Kidney (tissue), 14 donors: Measurements from ENCODE around the gene EMILIN3. TPM values are rescaled to one million over a fixed set of nuclear protein-coding genes. Genes with fewer than 3 reads are reported as not detected.

Experiments
- DNase-seq, 5 donors: peaks; one replicate each; pipeline ENCODE4 v3.0.0-alpha.2; 2013 to 2020
- FAIRE-seq: peaks from 2 replicates; lab custom pipeline; 2012; peaks lifted over from hg19 to GRCh38; lab: Jason Lieb, UNC
- H3K27ac ChIP-seq, 2 donors: one replicate each; pipeline ENCODE4 v1.7.0; 2013; ENCODE audit warnings: low read depth in 2 of 2, low read length in 2 of 2, inconsistent platforms in 1 of 2
- H3K27me3 ChIP-seq: one replicate; pipeline ENCODE4 v1.7.1; 2013; ENCODE audit warnings: low read length, inconsistent platforms; ENCODE audit not compliant: control insufficient read depth, insufficient read depth
- H3K36me3 ChIP-seq, 3 donors: one replicate each; pipeline versions ENCODE4 v1.7.0 to v1.7.1; 2013; ENCODE audit warnings: low read length in 3 of 3, control low read depth in 1 of 3, inconsistent platforms in 1 of 3; ENCODE audit not compliant: insufficient read depth in 3 of 3, control insufficient read depth in 2 of 3
- H3K4me1 ChIP-seq, 3 donors: one replicate each; pipeline versions ENCODE4 v1.7.0 to v1.7.1; 2013; ENCODE audit warnings: low read length in 3 of 3, inconsistent platforms in 1 of 3, low read depth in 1 of 3; ENCODE audit not compliant: control insufficient read depth in 2 of 3, insufficient read depth in 2 of 3
- H3K4me3 ChIP-seq, 3 donors: one replicate each; pipeline versions ENCODE4 v1.7.0 to v1.8.1; 2013; ENCODE audit warnings: low read length in 3 of 3, control low read depth in 1 of 3, inconsistent platforms in 1 of 3
- H3K9ac ChIP-seq, 3 donors: one replicate each; pipeline versions ENCODE4 v1.7.0 to v1.7.1; 2013; ENCODE audit warnings: low read length in 3 of 3, control low read depth in 1 of 3, inconsistent platforms in 1 of 3
- H3K9me3 ChIP-seq, 3 donors: one replicate each; pipeline versions ENCODE4 v1.7.0 to v1.7.1; 2013; ENCODE audit warnings: low read length in 3 of 3, control low read depth in 1 of 3, inconsistent platforms in 1 of 3; ENCODE audit not compliant: control insufficient read depth in 2 of 3, insufficient read depth in 1 of 3
- CTCF ChIP-seq: IDR thresholded peaks from 3 replicates; pipeline ENCODE4 v1.5.1; 2012; ENCODE audit warnings: mild to moderate bottlenecking, moderate library complexity, borderline replicate concordance; ENCODE audit not compliant: insufficient read depth; ENCODE audit errors: extremely low read depth
- intact Hi-C: fragments of 100-400 bp; cut with DNase I; formaldehyde crosslinking; loops from one replicate; pipeline ENCODE4 v1.11.1; 2022
- polyA plus RNA-seq: library from polyadenylated mRNA; stranded (reverse); fragments of 350-450 nt; fragmentation: Illumina TruSeq; extraction: RNeasy Lipid Tissue Mini Kit (QIAGEN cat#74804); gene quantifications from one replicate; pipeline ENCODE4 v1.2.3, GENCODE V29; 2014; ENCODE audit warnings: low read depth, low replicate concordance; ENCODE audit not compliant: insufficient read depth
- total RNA-seq: library from RNA; stranded (reverse); fragmentation: NEBNext Ultra II Directional; extraction: Animal tissue kit (Norgen Biotek cat#: 25700); gene quantifications from one replicate; pipeline ENCODE4 v1.2.1, GENCODE V29; 2021
- donor health status: control.
- donor health status: control.
- donor health status: control.
- donor health status: control.
- donor health status: control.
- donor health status: DM: yes; HTN: yes; CAD: no.
- donor health status: Normal renal cell carcinoma (clear cell type).

EMILIN3 gene
- total and polyA plus RNA-seq, 2 donors from 2014 or later, result 0.32 to 0.50 TPM

- peaks cover 0 to 10% (median 4%) of the 10 kb centered on the region in 3 donors for H3K36me3 ChIP-seq
- H3K27ac ChIP-seq, result peak overlapping the region in 1 of 2 donors; percentile 32
- peaks cover 0 to 17% (median 15%) of the 10 kb centered on the region in 3 donors for H3K4me1 ChIP-seq
- H3K27me3 ChIP-seq, result no peaks in the 10 kb centered on the region
- DNase-seq (no peak), FAIRE-seq (no peak)
- no peaks in the 10 kb centered on the region for H3K9me3 ChIP-seq
- peak overlapping the region in 1 of 3 donors; percentile 40 for H3K9ac ChIP-seq
- no peak overlapping the region for H3K4me3 ChIP-seq
- intact Hi-C loops, result no loop called here
- TF ChIP-seq CTCF, result no peak
These were observed 23.8 kb downstream of the EMILIN3 start for GRCh38 chr20:41342474-41343464.

- Histone ChIP-seq H3K27ac (peak within 1 kb of the TSS; percentile 88), H3K9me3 (no peaks in the 10 kb centered on the region), H3K27me3 (no peaks in the 10 kb centered on the region), H3K4me3 (peak within 1 kb of the TSS; percentile 40 to 82 (median 69)), H3K36me3 (no peaks in the 10 kb centered on the region), H3K4me1 (peaks cover 0 to 17% (median 15%) of the 10 kb centered on the region in 3 donors), H3K9ac (peak within 1 kb of the TSS; percentile 12 to 80 (median 54))
- FAIRE-seq (peak; percentile 45), DNase-seq (peak; percentile 90 to 97 (median 93))
- intact Hi-C loops, result no loop called here
- TF ChIP-seq CTCF, result peak; percentile 35
These were observed 26.1 kb downstream of the EMILIN3 start, which contains the start of gene LPIN3 for GRCh38 chr20:41340327-41341055. LPIN3 (plus strand) TSS chr20:41340821; CDS start chr20:41345804, 4,983 bp downstream.

- FAIRE-seq, result no peak
- peak overlapping the region; percentile 88 for H3K27ac ChIP-seq
- no peaks in the 10 kb centered on the region for H3K36me3 ChIP-seq
- H3K27me3 ChIP-seq, result no peaks in the 10 kb centered on the region
- peak overlapping the region; percentile 40 to 82 (median 69) for H3K4me3 ChIP-seq
- intact Hi-C loops, result loop anchor here (5.0 kb wide), 1 partner anchor 168 kb away; no protein-coding TSS in a partner anchor
- DNase-seq, result peak; percentile 85 to 96 (median 88)
- TF ChIP-seq CTCF, result peak; percentile 97
- no peaks in the 10 kb centered on the region for H3K9me3 ChIP-seq
- peak overlapping the region in 1 of 3 donors; percentile 8 for H3K9ac ChIP-seq
- H3K4me1 ChIP-seq, result peaks cover 0 to 21% (median 18%) of the 10 kb centered on the region in 3 donors
These were observed 26.7 kb downstream of the EMILIN3 start for GRCh38 chr20:41339957-41340326.
